Measurements from ENCODE around the gene CRABP2.

DNA sequence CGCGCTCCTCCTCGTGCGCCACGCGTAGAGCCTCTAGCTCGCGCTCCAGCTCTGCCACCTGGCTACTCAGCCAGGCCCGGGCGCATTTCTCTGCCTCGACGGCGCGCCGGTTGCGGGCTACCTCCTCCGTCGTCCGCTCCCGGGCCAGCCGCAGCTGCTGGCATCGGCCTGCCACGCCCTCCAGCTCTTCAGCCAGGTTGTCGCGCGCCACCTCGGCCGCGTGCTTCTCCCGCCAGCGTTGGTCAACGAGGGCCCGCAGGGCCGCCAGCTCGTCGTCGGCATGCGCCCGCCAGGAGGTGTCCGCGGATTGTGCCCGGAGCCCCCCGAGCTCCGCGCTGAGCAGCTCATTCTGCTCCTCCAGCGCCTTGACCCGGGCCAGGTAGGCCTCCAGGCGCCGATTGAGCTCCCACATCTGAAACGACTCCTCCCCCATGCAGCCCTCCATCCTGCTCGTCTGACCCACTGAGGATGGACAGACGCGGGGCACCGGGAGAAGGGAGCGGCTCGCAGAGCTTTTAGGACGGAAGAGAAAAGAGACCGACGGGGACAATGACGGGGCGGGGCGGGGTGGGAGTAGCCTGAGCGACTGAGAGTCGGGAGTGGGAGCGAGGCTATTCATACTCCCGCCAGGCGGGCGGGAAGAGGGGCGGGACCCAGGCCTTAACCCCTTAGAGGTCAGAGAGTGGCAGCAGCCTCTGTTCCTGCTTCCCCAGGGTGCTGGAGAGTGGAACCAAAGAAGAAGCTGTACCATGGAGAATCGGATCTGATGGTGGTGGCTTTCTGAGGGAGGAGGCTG, 28.4 kb downstream of the CRABP2 start, which contains the start of gene NES:
- TF ChIP-seq CEBPG (CRISPR knock-in tag; IDR thresholded peaks at IDR 0.05) = no peak
- TF ChIP-seq MATR3 (CRISPR knock-in tag; IDR thresholded peaks at IDR 0.05) = no peak
- no peak for TF ChIP-seq MXI1 (IDR thresholded peaks at IDR 0.05; ENCODE audit: borderline replicate concordance, low read depth, low read length)
- no peak for TF ChIP-seq PBX2 (CRISPR knock-in tag; IDR thresholded peaks at IDR 0.05)
- 0 out of 2 replicates have a peak, but pooled peaks have one; percentile 17 for TF ChIP-seq ELF1 (CRISPR knock-in tag; IDR thresholded peaks at IDR 0.05)
- TF ChIP-seq, protein P1, sequence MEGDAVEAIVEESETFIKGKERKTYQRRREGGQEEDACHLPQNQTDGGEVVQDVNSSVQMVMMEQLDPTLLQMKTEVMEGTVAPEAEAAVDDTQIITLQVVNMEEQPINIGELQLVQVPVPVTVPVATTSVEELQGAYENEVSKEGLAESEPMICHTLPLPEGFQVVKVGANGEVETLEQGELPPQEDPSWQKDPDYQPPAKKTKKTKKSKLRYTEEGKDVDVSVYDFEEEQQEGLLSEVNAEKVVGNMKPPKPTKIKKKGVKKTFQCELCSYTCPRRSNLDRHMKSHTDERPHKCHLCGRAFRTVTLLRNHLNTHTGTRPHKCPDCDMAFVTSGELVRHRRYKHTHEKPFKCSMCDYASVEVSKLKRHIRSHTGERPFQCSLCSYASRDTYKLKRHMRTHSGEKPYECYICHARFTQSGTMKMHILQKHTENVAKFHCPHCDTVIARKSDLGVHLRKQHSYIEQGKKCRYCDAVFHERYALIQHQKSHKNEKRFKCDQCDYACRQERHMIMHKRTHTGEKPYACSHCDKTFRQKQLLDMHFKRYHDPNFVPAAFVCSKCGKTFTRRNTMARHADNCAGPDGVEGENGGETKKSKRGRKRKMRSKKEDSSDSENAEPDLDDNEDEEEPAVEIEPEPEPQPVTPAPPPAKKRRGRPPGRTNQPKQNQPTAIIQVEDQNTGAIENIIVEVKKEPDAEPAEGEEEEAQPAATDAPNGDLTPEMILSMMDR (CRISPR knock-in tag; IDR thresholded peaks at IDR 0.05) = 0 out of 2 replicates have a peak, but pooled peaks have one; percentile 9
- TF ChIP-seq ZNF264 (CRISPR knock-in tag; IDR thresholded peaks at IDR 0.05) = no peak
- TF ChIP-seq, protein P2, sequence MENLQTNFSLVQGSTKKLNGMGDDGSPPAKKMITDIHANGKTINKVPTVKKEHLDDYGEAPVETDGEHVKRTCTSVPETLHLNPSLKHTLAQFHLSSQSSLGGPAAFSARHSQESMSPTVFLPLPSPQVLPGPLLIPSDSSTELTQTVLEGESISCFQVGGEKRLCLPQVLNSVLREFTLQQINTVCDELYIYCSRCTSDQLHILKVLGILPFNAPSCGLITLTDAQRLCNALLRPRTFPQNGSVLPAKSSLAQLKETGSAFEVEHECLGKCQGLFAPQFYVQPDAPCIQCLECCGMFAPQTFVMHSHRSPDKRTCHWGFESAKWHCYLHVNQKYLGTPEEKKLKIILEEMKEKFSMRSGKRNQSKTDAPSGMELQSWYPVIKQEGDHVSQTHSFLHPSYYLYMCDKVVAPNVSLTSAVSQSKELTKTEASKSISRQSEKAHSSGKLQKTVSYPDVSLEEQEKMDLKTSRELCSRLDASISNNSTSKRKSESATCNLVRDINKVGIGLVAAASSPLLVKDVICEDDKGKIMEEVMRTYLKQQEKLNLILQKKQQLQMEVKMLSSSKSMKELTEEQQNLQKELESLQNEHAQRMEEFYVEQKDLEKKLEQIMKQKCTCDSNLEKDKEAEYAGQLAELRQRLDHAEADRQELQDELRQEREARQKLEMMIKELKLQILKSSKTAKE (CRISPR knock-in tag; IDR thresholded peaks at IDR 0.05; ENCODE audit: borderline replicate concordance) = no peak
- no peak for TF ChIP-seq SMARCC2 (IDR thresholded peaks at IDR 0.05)
- no peak for TF ChIP-seq TOPORS (CRISPR knock-in tag; IDR thresholded peaks at IDR 0.05)
- TF ChIP-seq RXRA (CRISPR knock-in tag; IDR thresholded peaks at IDR 0.05) = no peak
- TF ChIP-seq NR3C1 (CRISPR knock-in tag; IDR thresholded peaks at IDR 0.05) = no peak
- peak; percentile 29; the same call in 1 of the 2 replicates for TF ChIP-seq ZBTB43 (CRISPR knock-in tag; conservative IDR thresholded peaks at IDR 0.05)
- TF ChIP-seq, protein P3, sequence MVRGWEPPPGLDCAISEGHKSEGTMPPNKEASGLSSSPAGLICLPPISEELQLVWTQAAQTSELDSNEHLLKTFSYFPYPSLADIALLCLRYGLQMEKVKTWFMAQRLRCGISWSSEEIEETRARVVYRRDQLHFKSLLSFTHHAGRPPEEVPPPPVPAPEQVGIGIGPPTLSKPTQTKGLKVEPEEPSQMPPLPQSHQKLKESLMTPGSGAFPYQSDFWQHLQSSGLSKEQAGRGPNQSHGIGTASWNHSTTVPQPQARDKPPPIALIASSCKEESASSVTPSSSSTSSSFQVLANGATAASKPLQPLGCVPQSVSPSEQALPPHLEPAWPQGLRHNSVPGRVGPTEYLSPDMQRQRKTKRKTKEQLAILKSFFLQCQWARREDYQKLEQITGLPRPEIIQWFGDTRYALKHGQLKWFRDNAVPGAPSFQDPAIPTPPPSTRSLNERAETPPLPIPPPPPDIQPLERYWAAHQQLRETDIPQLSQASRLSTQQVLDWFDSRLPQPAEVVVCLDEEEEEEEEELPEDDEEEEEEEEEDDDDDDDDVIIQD (CRISPR knock-in tag; IDR thresholded peaks at IDR 0.05; ENCODE audit: low read depth) = no peak
